NB4 (cell line): ENCODE measurements around the gene PCSK5.

ENCODE experiments used
- DNase-seq: peaks from one replicate; pipeline ENCODE4 v3.0.0; 2010; ENCODE audit warnings: low read depth
- H3K4me3 ChIP-seq: one replicate; pipeline ENCODE4 v1.5.1; 2011; ENCODE audit warnings: mild to moderate bottlenecking, low read depth, low read length, moderate library complexity
- CTCF ChIP-seq: IDR thresholded peaks from one replicate; pipeline ENCODE4 v1.5.1; 2012; ENCODE audit warnings: low read depth, low read length
- MAX ChIP-seq: IDR thresholded peaks from 2 replicates; pipeline ENCODE4 v1.6.1; 2011; ENCODE audit warnings: low read depth, low read length
- MYC ChIP-seq: IDR thresholded peaks from 2 replicates; pipeline ENCODE4 v1.6.1; 2011; ENCODE audit warnings: low read depth, low read length
- POLR2A ChIP-seq: IDR thresholded peaks from 2 replicates; pipeline ENCODE4 v1.6.1; 2011; ENCODE audit warnings: mild to moderate bottlenecking; ENCODE audit not compliant: insufficient read length; ENCODE audit errors: extremely low read depth

The PCSK5 gene

GRCh38 chr9:76351006-76351405 is 460.5 kb downstream of the PCSK5 start:
- H3K4me3 ChIP-seq = no peak overlapping the region
- no peak for TF ChIP-seq CTCF
- TF ChIP-seq POLR2A = no peak
- TF ChIP-seq MYC = no peak
- TF ChIP-seq MAX = no peak
- DNase-seq = no peak

- DNase-seq = peak; percentile 54
- no peak for TF ChIP-seq MAX
- no peak for TF ChIP-seq POLR2A
- no peak for TF ChIP-seq CTCF
- no peak for TF ChIP-seq MYC
- H3K4me3 ChIP-seq = no peak overlapping the region
Measured at GRCh38 chr9:76352026-76352620, 461.6 kb downstream of the PCSK5 start.

- no peak overlapping the region for H3K4me3 ChIP-seq
- DNase-seq = peak; percentile 60
- no peak for TF ChIP-seq MYC
- TF ChIP-seq MAX = no peak
- no peak for TF ChIP-seq POLR2A
- no peak for TF ChIP-seq CTCF
Measured at GRCh38 chr9:76353280-76353679, 462.8 kb downstream of the PCSK5 start.

GRCh38 chr9:76354221-76354620 is 463.7 kb downstream of the PCSK5 start:
- no peak overlapping the region for H3K4me3 ChIP-seq
- TF ChIP-seq MAX (no peak), CTCF (no peak), POLR2A (no peak), MYC (no peak)
- no peak for DNase-seq

- TF ChIP-seq MYC (no peak), CTCF (no peak), MAX (no peak), POLR2A (no peak)
- DNase-seq = no peak
- H3K4me3 ChIP-seq = no peak overlapping the region
Measured at GRCh38 chr9:76355886-76356285, 465.4 kb downstream of the PCSK5 start.
